Thyroid gland (tissue), 4 donors: Measurements from ENCODE around the gene TNNT2.

Experiments
- CTCF ChIP-seq, 6 experiments: fragments of 200-600 bp in 3 of 6; fragments of 450-650 bp in 3 of 6; sonication (generic) in 3 of 6; IDR thresholded peaks; one replicate each; pipeline ENCODE4 v1.5.1; 2016 to 2019; ENCODE audit warnings: antibody characterized with exemption in 6 of 6, mild to moderate bottlenecking in 2 of 6, inconsistent platforms in 1 of 6, moderate library complexity in 1 of 6
- POLR2A ChIP-seq, 2 donors: fragments of 450-650 bp; IDR thresholded peaks; one replicate each; pipeline ENCODE4 v1.6.1; 2017; ENCODE audit warnings: antibody characterized with exemption in 2 of 2, mild to moderate bottlenecking in 2 of 2, moderate library complexity in 1 of 2

DNA sequence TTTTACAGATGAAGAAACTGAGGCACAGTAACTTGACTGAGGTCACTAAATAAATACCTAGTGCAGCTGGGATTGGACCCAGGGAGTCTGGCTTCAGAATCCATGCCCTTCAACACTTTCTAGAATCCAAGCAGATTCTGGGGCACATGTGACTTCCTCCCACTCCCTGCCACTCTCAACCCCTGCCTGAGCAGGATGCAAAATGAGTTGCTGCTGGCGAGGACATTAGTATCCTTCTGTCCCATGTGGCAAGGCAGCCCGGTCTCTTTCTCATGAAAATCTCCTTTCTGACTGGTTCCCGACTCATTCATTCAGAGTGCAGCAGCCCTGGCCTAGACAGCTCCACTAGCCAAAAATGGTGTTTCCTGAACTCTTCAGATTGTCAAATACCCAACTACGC lies 28.4 kb downstream of the TNNT2 start:
- no peak for TF ChIP-seq CTCF (IDR thresholded peaks at IDR 0.05)
- TF ChIP-seq POLR2A (IDR thresholded peaks at IDR 0.05): no peak
